OCI-LY7 (cell line): ENCODE results near the gene ADRA2B. TPM values are rescaled to one million over a fixed set of nuclear protein-coding genes. Genes with fewer than 3 reads are reported as not detected.

Experiments
- BruUV-seq: library from RNA; stranded (reverse); fragments of 400-500 nt; replicated peaks from 2 replicates; lab custom pipeline; 2021; lab: Mats Ljungman, UMichigan
- CTCF ChIA-PET: fragments of 300-600 bp; sonication (Branson Sonifier 250); formaldehyde crosslinking; loops from one replicate; lab custom pipeline; 2022; ENCODE audit warnings: antibody characterized with exemption; ENCODE audit not compliant: unreplicated experiment; lab: Charles Lee
- POLR2A ChIA-PET: fragments of 300-600 bp; sonication (Branson Sonifier 250); formaldehyde crosslinking; loops from one replicate; lab custom pipeline; 2022; ENCODE audit warnings: antibody characterized with exemption; lab: Charles Lee
- DNase-seq: peaks from one replicate; pipeline ENCODE4 v3.0.0-alpha.2; 2015; ENCODE audit warnings: low spot score
- H2AFZ ChIP-seq: fragments of 200-600 bp; sonication (generic), shearing (Covaris generic); 2 replicates; pipeline ENCODE4 v1.6.1; 2014; ENCODE audit warnings: mild to moderate bottlenecking, antibody characterized with exemption, low read length, moderate library complexity
- H3K27ac ChIP-seq: fragments of 200-600 bp; sonication (generic); 2 replicates; pipeline ENCODE4 v1.5.1; 2014; ENCODE audit warnings: mixed run types, low read depth, mild to moderate bottlenecking, moderate library complexity, low read length, inconsistent platforms; ENCODE audit not compliant: poor library complexity, severe bottlenecking
- H3K36me3 ChIP-seq: fragments of 200-600 bp; sonication (generic); 2 replicates; pipeline ENCODE4 v1.6.1; 2014; ENCODE audit warnings: mild to moderate bottlenecking, antibody characterized with exemption, low read length, moderate library complexity, mixed read lengths; ENCODE audit not compliant: insufficient read depth
- H3K4me1 ChIP-seq: fragments of 200-600 bp; sonication (generic); 2 replicates; pipeline ENCODE4 v1.5.1; 2014; ENCODE audit warnings: mild to moderate bottlenecking, low read length; ENCODE audit not compliant: insufficient read depth, poor library complexity, severe bottlenecking
- H3K4me2 ChIP-seq: fragments of 200-600 bp; sonication (generic); 2 replicates; pipeline ENCODE4 v1.6.1; 2014; ENCODE audit warnings: mild to moderate bottlenecking, low read length
- H3K4me3 ChIP-seq: fragments of 200-600 bp; sonication (generic); 2 replicates; pipeline ENCODE4 v1.5.1; 2014; ENCODE audit warnings: mild to moderate bottlenecking, low read depth, low read length; ENCODE audit not compliant: poor library complexity, severe bottlenecking
- H3K79me2 ChIP-seq: fragments of 200-600 bp; sonication (generic); 2 replicates; pipeline ENCODE4 v1.6.1; 2016; ENCODE audit warnings: low read depth, mild to moderate bottlenecking, low read length, moderate library complexity, mixed read lengths; ENCODE audit not compliant: insufficient read depth
- H3K9me2 ChIP-seq: fragments of 200-600 bp; sonication (generic); 2 replicates; pipeline ENCODE4 v1.6.1; 2016; ENCODE audit warnings: mild to moderate bottlenecking, low read length, mixed read lengths; ENCODE audit not compliant: insufficient read depth
- H3K9me3 ChIP-seq: fragments of 200-600 bp; sonication (generic); 2 replicates; pipeline ENCODE4 v1.6.1; 2014; ENCODE audit warnings: mild to moderate bottlenecking, mixed run types, low read length, mixed read lengths
- H4K20me1 ChIP-seq: fragments of 200-600 bp; sonication (generic); 2 replicates; pipeline ENCODE4 v1.6.1; 2014; ENCODE audit warnings: mild to moderate bottlenecking, antibody characterized with exemption, low read length, moderate library complexity, mixed read lengths; ENCODE audit not compliant: insufficient read depth
- EZH2phosphoT487 ChIP-seq: fragments of 200-600 bp; sonication (generic); IDR thresholded peaks from 2 replicates; pipeline ENCODE4 v1.6.1; 2018; ENCODE audit warnings: low read depth, borderline replicate concordance, mild to moderate bottlenecking, mixed run types, antibody characterized with exemption, low read length, moderate library complexity, mixed read lengths
- intact Hi-C: fragments of 100-400 bp; cut with micrococcal nuclease; formaldehyde crosslinking; loops from one replicate; pipeline ENCODE4 v1.10.0; 2022; ENCODE audit not compliant: unreplicated experiment
- total RNA-seq, 2 experiments: library from RNA; depleted of rRNA in 1 of 2; stranded (reverse); fragments of >200 nt in 1 of 2; shearing (Covaris generic) in 1 of 2; gene quantifications; 2 replicates each; pipeline ENCODE4 v1.2.3, GENCODE V29; 2014 to 2022
- TF ChIP-seq, protein P1 (sequence below): fragments of 200-600 bp; sonication (generic); conservative IDR thresholded peaks from 2 replicates; pipeline ENCODE4 v1.5.1; 2014; ENCODE audit warnings: mild to moderate bottlenecking, antibody characterized with exemption, low read length, moderate library complexity, mixed read lengths

ADRA2B gene
- total RNA-seq, 2 experiments from 2014 or later: 0.06 to 0.11 TPM

DNA sequence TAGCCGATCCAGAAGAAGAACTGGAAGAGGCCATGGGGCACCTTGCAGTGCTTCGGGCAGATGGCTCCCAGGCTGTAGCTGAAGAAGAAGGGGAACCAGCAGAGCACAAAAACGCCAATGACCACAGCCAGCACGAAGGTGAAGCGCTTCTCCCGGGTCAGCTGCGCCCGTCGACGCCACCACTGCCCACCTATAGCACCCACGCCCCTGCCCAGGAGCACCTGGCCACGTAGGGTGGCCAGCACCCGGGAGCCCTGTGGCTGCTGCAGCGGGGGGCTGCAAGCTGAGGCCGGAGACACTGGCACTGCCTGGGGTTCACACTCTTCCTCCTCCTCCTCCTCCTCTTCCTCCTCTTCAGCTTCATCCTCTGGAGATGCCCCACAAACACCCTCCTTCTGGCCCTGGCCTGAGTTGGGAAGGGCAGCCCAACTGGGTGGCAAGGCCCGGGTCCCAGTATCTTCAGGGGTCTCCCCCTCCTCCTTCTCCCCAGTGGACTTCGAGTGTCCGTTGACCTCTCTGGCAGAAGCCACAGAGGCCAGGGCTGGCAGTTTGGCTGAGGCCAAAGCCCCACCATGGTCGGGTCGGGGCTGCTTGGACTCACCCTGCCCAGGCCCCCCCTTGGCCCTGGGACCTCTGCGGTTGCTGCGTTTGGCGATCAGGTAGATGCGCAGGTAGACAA, 1.3 kb downstream of the ADRA2B start:
- BruUV-seq: no TSS peak
- H3K9me3 ChIP-seq: no peaks in the 10 kb centered on the region
- H3K79me2 ChIP-seq: no peaks in the 10 kb centered on the region
- no peaks in the 10 kb centered on the region for H3K36me3 ChIP-seq
- H3K27ac ChIP-seq: no peak overlapping the region
- no peak for DNase-seq
- H3K4me1 ChIP-seq: peaks cover 11% of the 10 kb centered on the region
- POLR2A ChIA-PET: no interaction called here
- H3K4me3 ChIP-seq: no peak overlapping the region
- CTCF ChIA-PET: no interaction called here
- H3K4me2 ChIP-seq: no peak overlapping the region
- intact Hi-C loops: no loop called here
- TF ChIP-seq, protein P1, sequence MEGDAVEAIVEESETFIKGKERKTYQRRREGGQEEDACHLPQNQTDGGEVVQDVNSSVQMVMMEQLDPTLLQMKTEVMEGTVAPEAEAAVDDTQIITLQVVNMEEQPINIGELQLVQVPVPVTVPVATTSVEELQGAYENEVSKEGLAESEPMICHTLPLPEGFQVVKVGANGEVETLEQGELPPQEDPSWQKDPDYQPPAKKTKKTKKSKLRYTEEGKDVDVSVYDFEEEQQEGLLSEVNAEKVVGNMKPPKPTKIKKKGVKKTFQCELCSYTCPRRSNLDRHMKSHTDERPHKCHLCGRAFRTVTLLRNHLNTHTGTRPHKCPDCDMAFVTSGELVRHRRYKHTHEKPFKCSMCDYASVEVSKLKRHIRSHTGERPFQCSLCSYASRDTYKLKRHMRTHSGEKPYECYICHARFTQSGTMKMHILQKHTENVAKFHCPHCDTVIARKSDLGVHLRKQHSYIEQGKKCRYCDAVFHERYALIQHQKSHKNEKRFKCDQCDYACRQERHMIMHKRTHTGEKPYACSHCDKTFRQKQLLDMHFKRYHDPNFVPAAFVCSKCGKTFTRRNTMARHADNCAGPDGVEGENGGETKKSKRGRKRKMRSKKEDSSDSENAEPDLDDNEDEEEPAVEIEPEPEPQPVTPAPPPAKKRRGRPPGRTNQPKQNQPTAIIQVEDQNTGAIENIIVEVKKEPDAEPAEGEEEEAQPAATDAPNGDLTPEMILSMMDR: no peak
- TF ChIP-seq EZH2phosphoT487: no peak
- H4K20me1 ChIP-seq: no peaks in the 10 kb centered on the region
- H2AFZ ChIP-seq: no peak overlapping the region
- H3K9me2 ChIP-seq: no peaks in the 10 kb centered on the region

DNA sequence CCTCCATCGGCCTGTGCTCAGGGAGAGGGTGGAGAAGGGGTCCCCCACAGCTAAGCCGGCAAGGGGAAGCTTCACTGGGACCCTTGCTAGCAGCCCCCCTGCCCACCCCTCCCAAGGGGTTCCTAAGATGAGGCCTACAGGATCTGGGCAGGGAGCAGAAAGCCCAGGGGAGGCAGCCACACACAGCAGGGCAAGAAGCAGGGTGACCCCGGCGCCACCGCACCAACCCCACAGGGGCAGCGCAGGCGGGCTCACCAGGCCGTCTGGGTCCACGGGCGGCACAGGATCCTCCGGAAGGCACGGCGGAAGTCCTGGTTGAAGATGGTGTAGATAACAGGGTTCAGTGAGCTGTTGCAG, 1.8 kb downstream of the ADRA2B start:
- H3K4me1 ChIP-seq: peaks cover 6% of the 10 kb centered on the region
- intact Hi-C loops: no loop called here
- no peak overlapping the region for H3K27ac ChIP-seq
- DNase-seq: no peak
- BruUV-seq: no TSS peak
- no peak overlapping the region for H2AFZ ChIP-seq
- no peaks in the 10 kb centered on the region for H4K20me1 ChIP-seq
- H3K4me3 ChIP-seq: no peak overlapping the region
- POLR2A ChIA-PET: no interaction called here
- TF ChIP-seq, protein P1: no peak
- TF ChIP-seq EZH2phosphoT487: no peak
- no peaks in the 10 kb centered on the region for H3K9me3 ChIP-seq
- CTCF ChIA-PET: no interaction called here
- no peaks in the 10 kb centered on the region for H3K9me2 ChIP-seq
- H3K79me2 ChIP-seq: no peaks in the 10 kb centered on the region
- no peaks in the 10 kb centered on the region for H3K36me3 ChIP-seq
- H3K4me2 ChIP-seq: no peak overlapping the region

DNA sequence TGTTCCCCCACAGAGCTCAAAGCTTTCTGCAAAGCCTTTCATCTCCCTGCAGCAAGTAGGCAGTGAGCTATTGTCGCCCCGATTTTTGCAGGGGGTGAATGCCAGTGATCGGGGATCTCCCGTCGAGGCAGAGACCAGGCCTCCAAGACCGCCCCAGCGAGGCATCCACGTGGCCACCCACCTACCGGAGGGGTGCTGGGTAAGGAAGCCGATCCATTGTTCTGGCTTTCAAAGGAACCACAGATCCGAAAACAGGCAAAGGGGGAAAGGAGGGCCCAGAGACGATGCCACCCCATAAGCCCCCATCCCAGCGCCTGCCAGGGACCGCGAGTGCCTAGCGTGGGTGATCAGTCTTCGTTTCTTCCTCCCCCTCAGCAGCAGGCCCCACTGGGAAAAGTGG, 2.4 kb downstream of the ADRA2B start:
- Histone ChIP-seq H3K9me3 (no peaks in the 10 kb centered on the region), H3K4me1 (peaks cover 6% of the 10 kb centered on the region), H3K4me2 (no peak overlapping the region), H2AFZ (no peak overlapping the region), H4K20me1 (no peaks in the 10 kb centered on the region), H3K27ac (no peak overlapping the region), H3K36me3 (no peaks in the 10 kb centered on the region), H3K4me3 (no peak overlapping the region), H3K79me2 (no peaks in the 10 kb centered on the region), H3K9me2 (no peaks in the 10 kb centered on the region)
- intact Hi-C loops: no loop called here
- TF ChIP-seq, protein P1: no peak
- no peak for TF ChIP-seq EZH2phosphoT487
- BruUV-seq: no TSS peak
- no peak for DNase-seq
- POLR2A ChIA-PET: no interaction called here
- CTCF ChIA-PET: no interaction called here
